HFF-Myc (cell line): ENCODE results near the gene PRPF39.

Experiments used
- DNase-seq: peaks from one replicate; pipeline ENCODE4 v3.0.0-alpha.2; 2011; ENCODE audit warnings: low read depth; ENCODE audit errors: extremely low read depth
- H3K4me3 ChIP-seq: replicated peaks from 2 replicates; pipeline ENCODE4 v1.5.1; 2011; ENCODE audit warnings: low read depth, mild to moderate bottlenecking, control low read depth, low read length
- TF ChIP-seq, protein P1 (sequence below): IDR thresholded peaks from 2 replicates; pipeline ENCODE4 v1.5.1; 2012; ENCODE audit warnings: mild to moderate bottlenecking, low read depth, low read length, control low read depth; ENCODE audit errors: missing control alignments

The PRPF39 gene

DNA sequence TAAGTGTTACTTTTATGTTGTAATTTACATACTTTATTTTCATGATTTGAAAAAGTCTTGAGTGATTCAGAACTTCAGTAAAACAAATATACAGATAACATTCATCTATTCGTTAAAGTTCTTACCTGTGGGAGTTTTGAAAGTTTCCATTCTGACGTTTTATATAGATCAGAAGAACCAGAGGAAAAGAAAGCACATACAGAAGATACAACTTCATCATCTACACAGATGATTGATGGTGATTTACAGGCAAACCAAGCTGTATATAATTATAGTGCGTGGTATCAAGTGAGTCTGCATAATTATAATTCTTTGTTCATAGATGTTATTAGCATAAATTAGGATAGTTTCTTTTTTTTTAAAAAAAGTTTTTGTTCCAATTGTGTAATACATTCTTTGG lies 30.4 kb downstream of the PRPF39 start:
- no peak for DNase-seq
- TF ChIP-seq, protein P1, sequence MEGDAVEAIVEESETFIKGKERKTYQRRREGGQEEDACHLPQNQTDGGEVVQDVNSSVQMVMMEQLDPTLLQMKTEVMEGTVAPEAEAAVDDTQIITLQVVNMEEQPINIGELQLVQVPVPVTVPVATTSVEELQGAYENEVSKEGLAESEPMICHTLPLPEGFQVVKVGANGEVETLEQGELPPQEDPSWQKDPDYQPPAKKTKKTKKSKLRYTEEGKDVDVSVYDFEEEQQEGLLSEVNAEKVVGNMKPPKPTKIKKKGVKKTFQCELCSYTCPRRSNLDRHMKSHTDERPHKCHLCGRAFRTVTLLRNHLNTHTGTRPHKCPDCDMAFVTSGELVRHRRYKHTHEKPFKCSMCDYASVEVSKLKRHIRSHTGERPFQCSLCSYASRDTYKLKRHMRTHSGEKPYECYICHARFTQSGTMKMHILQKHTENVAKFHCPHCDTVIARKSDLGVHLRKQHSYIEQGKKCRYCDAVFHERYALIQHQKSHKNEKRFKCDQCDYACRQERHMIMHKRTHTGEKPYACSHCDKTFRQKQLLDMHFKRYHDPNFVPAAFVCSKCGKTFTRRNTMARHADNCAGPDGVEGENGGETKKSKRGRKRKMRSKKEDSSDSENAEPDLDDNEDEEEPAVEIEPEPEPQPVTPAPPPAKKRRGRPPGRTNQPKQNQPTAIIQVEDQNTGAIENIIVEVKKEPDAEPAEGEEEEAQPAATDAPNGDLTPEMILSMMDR, result no peak
- no peak overlapping the region for H3K4me3 ChIP-seq

DNA sequence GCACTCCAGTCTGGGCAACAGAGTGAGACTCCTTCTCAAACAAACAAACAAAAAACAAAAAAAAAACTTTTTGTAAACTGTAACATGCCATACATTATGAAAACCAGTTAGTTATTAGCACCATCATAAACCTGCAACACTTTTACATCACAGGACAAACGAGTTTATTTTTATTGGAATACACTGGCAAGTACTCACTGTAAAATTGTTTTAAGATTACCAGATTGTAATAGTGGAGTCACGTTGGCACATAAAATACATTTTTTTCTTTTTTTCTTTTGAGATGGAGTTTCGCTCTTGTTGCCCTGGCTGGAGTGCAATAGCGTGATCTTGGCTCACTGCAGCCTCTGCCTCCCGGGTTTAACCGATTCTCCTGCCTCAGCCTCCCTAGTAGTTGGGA lies 34.7 kb downstream of the PRPF39 start:
- no peak for DNase-seq
- H3K4me3 ChIP-seq, result no peak overlapping the region
- TF ChIP-seq, protein P1, result no peak

DNA sequence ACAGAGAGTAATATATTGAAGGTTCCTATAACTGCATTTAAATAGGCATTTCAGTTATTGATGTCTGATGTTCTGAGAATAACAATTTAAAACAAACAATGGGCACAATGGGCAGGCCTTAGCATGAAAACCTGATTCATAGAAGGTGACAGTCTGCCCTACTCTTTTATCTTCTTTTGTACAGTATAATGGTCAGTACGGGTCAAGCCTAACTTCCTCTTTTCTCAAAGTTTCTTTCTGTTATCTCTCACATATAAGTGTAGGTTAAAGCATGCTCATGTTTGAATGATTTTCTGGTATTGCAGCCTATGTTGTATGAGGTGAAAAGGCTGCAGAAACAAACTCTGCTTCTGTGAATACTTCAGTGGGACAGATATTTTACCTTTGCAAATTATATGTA lies 36.2 kb downstream of the PRPF39 start:
- no peak for DNase-seq
- H3K4me3 ChIP-seq, result no peak overlapping the region
- TF ChIP-seq, protein P1, result no peak

DNA sequence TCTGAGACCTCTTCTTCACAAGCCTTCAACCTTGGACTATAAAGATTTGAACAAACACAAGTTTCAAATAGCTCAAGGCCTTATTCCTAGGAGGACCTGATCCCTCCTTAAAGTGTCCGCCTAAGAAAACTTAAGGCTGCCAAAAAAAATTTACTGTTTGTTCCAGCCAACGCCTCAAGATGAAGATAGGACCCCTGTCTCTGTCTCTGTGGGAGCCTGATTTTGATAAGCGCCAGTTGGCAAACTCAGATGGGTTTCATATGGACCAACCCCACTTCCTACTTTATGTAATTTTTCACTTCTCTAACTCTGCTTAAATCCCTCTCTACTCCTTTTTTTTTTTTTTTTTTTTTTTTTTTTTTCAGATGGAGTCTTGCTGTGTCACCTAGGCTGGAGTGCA lies 39.4 kb downstream of the PRPF39 start:
- H3K4me3 ChIP-seq, result no peak overlapping the region
- TF ChIP-seq, protein P1, result no peak
- DNase-seq, result no peak

DNA sequence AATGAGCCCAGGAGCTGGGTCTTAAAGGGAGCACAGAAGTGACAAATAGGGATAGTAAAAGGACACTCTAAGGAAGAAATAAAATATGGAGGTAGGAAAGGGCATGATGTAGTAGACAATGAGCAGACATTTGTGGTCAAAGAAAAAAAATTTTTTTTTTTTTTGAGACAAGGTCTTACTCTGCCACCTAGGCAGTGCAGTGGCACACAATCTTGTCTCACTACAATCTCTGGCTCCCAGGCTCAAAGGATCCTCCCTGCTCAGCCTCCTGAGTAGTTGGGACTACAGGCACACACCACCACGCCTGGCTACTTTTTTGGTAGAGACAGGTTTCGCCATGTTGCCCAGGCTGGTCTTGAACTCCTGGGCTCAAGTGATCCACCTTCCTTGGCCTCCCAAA lies 41.8 kb downstream of the PRPF39 start:
- TF ChIP-seq, protein P1, result no peak
- DNase-seq, result no peak
- H3K4me3 ChIP-seq, result no peak overlapping the region

DNA sequence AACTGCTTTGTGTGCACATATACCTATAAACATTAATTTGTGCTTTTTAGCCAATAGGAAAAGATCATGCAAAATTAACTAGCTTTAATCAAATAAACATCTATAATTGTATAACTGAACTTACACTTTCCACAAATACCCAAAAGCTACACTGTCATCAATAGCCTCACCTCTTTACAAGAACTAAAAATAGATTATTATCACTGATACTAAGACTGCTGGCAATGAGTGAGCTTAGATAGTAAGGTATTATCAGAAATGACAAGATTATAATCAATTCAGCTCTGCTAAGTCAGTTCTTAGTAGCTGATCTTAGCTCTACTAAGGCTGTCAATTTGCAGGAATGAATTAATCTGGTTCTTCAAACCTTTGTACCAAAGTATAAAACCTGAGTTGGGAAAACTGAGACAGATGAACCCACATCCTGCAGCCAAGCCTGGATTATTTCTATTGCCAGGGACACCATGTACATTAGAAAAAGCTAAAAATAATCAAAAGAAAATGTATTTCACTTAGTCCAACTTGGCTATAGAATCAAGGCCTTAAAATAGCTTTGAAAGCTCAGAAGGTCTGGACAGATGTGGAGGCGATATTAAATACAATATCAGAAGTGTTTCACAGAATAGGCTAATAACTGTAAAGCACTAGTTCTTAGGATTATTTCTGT lies 45.2 kb downstream of the PRPF39 start:
- no peak for DNase-seq
- TF ChIP-seq, protein P1, result no peak
- H3K4me3 ChIP-seq, result no peak overlapping the region

DNA sequence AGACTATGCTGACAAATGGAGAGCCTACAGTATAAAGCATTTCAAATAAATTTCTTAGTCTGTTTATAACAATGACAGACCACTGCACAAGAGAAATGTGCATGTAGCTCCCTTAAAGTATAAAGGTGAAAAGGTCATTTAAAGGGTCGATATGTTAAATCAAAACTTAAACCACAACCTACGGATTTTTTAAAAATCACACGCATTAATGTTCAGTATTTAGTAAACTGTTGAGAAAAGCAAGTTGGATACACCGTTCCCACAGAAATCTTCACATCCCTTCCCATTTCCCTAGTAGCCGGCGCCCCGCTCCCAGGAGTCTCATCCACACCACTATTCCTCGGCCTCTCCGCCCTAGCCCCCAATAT lies 49.8 kb downstream of the PRPF39 start:
- DNase-seq, result no peak

More for the DNA sequence above, 49.8 kb downstream of the PRPF39 start:
- H3K4me3 ChIP-seq, result peak overlapping the region; percentile 74
- TF ChIP-seq, protein P1, result no peak
